HG02981 (cell line): ENCODE results near the gene UBE2N.

Experiments
- ATAC-seq: cut with Tn5 transposase; IDR thresholded peaks from one replicate; pipeline ENCODE4 v1.9.1; 2021; ENCODE audit warnings: mild to moderate bottlenecking, moderate library complexity; ENCODE audit not compliant: unreplicated experiment

UBE2N gene, protein sequence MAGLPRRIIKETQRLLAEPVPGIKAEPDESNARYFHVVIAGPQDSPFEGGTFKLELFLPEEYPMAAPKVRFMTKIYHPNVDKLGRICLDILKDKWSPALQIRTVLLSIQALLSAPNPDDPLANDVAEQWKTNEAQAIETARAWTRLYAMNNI

DNA sequence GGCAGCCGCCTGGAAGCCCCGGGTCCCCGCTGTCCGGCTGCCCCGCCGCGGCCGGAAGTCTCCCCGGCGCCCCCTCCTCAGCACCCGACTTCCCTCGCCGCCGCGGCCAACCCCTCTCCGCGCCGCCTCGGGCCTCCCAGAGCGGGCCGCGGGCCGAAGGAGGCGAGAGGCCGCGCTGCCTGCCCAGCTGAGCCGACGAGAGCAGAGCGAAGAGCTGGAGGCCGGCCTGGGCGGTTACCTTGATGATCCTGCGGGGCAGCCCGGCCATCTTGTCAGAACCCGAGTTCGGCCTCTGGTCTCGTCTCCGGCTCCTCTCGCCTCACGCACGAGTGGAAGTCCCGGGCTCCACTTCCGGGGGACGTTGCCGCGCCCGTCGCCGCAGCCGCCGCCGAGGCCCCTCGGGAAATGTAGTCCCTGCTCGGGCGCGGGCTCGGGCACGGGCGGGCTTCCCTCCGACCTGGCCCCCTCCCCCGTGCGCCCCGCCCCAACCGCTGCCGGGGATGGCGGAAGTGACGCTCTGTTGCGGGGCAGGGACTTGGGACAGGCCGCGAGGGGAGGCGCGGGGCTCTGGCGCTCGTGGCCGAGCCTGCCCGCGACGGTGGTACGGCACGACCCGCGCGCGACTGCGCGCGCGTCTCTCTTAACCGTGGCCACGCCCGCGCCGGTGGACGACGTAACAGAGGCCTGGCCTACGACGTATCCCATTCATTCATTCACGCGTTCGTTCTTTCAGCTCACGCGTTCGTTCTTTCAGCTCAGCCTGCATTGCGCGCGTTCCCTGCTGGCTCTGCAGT lies at the start of gene UBE2N:
UBE2N (minus strand) TSS at position 331 of the 794 bp plus-strand sequence; CDS start at position 268, 63 bp downstream.
- peak; percentile 78 for ATAC-seq

DNA sequence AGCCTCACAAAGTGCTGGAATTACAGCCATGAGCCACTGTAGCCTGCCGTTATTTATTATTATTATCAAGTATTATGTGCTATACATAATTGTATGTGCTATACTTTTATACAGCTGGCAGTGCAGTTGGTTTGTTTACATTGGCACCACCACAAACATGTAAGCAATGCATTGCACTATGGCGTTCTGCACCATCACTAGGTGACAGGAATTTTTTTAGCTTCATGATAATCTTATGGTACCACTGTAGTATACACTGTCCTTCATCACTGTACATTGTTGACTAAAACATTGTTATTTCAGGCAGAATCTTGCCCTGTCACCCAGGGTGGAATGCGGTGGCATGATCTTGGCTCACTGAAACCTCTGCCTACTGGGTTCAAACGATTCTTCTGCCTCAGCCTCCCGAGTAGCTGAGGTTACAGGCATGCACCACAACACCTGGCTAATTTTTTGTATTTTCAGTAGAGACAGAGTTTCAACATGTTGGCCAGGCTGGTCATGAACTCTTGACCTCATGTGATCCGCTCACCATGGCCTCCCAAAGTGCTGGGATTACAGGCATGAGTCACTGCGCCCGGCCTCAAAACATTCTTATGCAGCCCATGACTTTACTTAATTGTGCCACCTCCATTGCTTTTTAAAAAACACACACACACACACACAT lies 42.7 kb upstream of the UBE2N start:
- no peak for ATAC-seq

DNA sequence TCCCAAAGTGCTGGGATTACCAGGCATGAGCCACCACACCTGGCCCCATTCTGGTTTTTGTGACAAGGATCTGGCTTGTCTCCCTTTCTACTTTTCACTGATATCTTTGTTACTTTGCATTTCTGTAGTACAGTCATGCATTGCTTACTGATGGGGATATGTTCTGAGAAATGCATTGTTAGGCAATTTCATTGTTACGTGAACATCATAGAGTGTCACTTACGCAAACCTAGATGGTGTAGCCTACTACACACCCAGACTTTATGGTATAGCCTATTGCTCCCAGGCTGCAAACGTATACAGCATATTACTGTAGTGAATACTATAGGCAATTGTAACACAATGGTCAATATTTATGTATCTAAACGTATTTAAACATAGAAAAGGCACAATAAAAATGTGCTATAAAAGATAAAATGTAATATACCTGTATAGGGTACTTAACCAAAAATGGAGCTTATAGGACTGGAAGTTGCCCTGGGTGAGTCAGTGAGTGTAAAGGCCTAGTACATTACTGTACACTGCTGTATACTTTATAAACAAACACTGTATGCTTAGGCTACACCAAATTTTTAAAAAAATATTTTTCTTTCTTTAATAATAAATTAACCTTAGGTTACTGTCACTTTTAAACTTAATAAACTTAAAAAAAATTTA lies 41.5 kb upstream of the UBE2N start:
- no peak for ATAC-seq

DNA sequence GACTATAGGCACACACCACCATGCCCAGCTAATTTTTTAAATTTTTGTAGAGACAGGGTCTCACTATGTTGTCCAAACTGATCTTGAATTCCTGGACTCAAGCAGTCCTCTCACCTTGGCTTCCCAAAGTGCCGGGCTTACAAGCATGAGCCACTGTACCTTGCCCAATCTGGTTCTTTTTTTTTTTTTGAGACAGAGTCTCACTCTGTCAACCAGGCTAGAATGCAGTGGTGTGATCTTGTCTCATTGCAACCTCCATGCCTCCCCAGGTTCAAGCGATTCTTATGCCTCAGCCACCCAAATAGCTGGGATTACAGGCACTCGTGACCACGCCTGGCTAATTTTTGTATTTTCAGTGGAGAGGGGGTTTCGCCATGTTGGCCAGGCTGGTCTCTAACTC lies 41.0 kb upstream of the UBE2N start:
- ATAC-seq = no peak

DNA sequence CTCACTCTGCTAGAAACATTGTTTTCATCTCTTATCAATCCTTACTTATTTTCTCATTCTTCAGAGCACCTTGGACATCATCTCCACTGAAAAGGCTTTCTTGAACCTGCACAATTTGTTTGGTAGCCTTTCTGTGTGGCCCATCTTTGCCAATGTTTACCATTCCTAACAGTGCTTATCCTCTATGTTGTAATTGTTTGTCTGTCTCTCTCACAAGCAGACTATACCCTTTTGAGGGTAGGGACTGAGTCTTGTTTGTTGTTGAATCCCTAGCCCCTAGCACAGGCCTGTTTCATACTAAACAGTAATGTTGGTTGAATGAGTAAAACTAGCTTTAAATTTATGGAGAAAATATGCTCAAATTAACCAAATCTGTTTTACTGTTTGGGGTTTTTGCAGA lies 34.8 kb upstream of the UBE2N start:
- ATAC-seq = no peak

DNA sequence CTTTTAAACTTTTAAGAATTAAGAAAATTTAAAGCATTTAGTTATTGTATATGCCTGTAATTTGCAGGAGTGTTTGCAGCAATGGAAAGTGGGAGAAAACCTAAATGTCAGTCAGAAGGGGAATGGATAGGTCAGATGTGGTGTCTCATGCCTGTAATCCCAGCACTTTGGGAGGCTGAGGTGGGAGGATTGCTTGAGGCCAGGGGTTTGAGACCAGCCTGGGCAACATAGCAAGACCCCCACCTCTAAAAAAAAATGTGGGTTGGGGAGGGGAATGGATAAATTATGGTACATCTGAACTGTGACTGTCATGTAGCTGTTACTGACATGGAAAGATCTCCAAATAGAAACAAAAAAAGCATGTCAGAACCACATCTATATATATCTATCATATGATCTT lies 27.6 kb upstream of the UBE2N start:
- no peak for ATAC-seq

DNA sequence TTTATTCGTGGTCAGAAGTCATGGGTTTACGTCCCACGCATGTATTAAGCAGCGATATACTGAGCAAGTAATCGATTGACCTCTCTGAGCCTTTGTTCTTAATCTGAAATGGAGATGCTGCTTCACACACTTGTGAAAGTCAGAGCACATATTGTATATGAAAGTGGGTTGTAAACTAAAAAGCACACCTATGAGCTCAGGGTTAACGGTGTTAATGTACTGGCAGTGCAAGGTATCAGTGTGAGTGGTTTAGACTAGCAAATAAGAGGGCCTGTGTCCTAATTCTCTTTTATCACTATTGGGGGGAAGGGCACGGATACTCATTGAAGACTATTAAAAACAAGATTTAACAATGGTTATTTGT lies 26.2 kb upstream of the UBE2N start:
- peak; percentile 21 for ATAC-seq

DNA sequence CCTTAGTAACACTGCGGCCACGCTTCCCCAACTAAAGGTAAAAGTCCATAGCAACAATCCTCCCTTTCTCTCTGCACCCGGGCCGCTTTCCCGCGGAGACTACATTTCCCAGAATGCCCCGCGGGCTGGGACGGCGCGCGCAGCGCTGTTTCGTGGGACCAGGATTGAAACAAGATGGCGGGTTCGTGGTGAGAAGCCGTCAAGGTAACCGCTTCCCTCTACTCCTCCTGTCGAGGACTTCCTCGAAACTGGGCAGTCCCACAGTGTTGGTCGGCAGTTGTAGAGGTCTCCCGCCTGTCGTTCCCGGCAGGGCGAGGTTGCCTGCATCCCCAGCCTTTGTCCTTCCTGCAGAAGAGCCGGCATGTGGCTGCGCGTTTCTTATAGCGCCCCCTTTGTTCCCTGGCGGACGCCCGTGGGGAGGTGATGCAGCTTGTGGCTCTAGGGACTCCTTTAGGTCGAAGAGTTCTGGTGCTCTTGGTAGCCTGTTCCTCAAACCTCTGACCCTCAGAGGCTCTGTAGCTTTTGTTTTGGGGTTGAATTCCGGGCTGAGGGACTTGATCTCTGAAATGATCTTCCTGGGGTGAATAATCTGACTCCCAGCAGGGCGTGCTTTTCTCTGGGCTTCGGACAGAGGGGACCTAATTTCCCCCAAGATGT lies 25.7 kb upstream of the UBE2N start, which contains the start of gene MRPL42:
MRPL42 (plus strand) TSS at position 164 of the 657 bp plus-strand sequence. CDS start 1,772 bp downstream, outside the sequence.
- ATAC-seq = peak; percentile 88

DNA sequence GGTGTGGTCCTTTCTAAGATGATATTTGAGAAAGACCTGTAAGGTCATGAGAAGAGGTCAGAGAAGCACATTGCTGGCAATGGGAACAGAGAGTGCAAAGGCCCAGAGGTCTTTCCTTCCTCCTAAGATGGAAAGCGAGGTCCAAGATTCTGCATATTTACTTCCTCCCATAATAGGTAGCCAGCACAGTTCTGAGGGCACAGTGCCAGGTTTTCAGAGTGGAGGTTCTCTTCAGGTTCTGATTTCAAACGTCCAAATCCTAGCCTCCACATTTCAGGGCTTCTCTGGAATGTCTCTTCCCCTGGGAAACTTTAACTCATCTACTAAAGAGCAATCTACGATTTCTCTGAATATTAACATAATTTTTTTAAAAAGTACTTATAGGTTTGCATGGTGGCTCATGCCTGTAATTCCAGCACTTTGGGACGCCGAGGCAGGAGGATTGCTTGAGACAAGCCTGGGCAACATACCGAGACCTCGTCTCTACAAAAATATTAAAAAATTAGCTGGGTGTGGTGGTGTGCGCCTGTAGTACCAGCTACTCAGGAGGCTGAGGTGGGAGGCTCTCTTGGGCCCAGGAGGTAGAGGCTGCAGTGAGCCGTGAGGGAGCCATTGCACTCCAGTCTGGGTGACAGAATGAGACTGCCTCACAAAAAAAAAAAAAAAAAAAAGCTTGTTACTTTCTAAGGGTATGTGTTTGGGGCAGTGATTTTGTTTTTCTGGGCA lies 25.0 kb upstream of the UBE2N start:
- no peak for ATAC-seq

DNA sequence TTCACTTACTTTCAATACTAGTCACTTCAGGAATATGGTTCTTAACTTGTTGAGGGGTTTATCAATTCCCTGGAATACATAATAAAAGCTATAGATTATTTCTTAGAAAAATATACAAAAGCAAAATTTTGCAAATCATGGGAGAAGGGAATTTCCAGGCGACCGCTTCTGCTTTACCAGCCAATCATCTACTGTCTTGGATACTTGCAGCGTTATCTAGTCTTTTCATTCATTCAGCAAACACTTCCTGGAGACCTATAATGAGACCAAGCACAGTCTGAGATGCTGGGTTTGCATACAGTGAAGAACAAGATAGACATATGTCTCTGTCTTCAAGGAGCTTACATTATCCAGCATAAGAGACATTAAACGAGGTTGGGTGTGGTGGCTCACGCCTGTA lies 24.1 kb upstream of the UBE2N start:
- ATAC-seq = no peak

DNA sequence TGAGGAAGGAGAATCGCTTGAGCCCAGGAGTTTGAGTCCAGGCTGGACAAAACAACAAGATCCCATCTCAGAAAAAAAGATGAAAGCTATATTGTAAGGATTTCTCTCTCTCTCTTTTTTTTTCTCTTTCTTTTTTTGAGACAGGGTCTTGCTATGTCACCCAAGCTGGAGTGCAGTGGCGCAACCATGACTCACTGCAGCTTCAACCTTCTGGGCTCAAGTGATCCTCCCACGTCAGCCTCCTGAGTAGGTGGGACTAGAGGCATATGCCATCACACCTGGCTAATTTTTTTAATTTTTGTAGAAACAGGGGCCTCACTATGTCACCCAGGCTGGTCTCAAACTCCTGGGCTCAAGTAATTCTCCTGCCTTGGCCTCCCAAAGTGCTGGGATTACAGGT lies 19.8 kb upstream of the UBE2N start:
- ATAC-seq = no peak

DNA sequence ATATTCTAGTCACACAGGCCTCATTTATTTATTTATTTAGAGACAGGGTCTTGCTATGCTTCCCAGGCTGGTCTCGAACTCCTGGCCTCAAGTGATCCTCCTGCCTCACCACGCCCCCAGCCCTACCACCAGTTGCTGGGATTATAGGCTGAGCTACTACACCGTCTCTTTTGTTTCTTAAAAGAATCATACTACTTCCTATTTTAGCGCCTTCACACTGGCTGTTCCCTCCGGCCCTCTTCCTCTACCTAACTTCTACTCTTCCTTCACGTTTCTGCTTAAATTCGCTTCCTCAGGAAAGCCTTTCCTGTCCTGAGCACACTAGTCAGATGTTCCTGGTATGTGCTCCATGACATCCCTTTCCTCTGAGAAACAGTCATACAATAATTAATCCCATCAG lies 19.2 kb upstream of the UBE2N start:
- no peak for ATAC-seq

DNA sequence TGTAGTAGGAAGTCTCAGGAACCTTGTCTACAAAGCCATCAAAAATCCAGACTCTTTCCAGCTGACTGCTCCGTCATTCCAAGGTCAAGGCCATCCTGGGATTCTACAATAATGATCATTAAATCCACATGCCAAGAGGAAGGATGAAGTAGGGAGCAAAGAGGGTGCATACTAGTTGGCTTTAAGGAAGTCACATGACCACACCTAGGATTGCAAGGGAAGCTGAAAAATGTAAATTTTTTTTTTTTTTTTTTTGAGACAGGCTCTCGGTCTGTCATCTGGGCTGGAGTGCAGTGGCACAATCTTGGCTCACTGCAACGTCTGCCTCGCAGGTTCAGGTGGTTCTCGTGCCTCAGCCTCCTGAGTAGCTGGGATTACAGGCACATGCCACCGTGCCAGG lies 18.3 kb upstream of the UBE2N start:
- no peak for ATAC-seq

DNA sequence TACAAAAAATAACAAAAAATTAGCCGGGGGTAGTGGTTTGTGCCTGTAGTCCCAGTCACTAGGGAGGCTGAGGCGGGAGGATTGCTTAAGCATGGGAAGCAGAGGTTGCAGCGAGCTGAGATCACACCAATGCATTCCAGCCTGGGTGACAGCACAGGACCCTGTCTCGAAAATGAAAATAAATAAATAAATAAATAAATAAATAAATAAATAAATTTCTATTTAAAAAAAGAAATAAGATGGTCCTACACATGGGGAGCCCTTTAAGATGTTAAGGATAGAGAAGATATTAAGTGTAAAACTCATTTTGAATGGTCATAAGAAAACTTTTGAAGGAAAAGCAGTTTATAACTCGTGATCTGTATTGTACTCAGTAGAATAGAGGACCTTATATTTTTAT lies 17.4 kb upstream of the UBE2N start:
- ATAC-seq = no peak

DNA sequence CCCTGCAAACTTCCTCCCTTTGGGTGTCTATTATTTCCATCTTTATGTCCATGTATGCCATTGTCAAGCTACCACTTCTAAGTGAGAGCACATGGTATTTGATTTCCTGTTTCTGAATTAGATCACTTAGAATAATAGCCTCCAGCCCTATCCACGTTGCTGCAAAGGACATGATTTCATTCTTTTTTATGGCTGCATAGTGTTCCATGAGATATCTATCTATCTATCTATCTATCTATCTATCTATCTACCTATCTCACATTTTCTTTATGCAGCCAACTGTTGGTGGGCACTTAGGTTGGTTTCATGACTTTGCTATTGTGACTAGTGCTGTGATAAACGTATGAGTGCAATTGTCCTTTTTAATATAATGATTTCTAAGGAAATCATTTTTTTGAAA lies 14.3 kb upstream of the UBE2N start:
- no peak for ATAC-seq

DNA sequence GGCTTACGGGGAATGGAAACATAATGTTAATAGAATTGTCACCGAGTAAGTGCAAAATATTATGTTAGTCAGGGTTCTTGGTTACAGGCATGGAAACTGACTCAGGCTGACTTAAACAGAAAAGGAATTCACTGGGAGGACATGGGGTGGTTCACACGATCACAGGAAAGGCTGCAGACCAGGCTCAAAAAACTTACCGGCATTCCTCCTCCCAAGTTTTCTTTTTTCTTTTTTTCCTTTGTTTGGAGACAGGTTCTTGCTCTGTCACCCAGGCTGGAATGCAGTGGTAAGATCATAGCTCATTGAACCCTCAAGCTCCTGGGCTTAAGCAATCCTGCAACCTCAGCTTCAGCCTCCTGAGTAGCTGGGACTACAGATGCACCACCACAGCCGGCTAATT lies 11.9 kb upstream of the UBE2N start:
- no peak for ATAC-seq

DNA sequence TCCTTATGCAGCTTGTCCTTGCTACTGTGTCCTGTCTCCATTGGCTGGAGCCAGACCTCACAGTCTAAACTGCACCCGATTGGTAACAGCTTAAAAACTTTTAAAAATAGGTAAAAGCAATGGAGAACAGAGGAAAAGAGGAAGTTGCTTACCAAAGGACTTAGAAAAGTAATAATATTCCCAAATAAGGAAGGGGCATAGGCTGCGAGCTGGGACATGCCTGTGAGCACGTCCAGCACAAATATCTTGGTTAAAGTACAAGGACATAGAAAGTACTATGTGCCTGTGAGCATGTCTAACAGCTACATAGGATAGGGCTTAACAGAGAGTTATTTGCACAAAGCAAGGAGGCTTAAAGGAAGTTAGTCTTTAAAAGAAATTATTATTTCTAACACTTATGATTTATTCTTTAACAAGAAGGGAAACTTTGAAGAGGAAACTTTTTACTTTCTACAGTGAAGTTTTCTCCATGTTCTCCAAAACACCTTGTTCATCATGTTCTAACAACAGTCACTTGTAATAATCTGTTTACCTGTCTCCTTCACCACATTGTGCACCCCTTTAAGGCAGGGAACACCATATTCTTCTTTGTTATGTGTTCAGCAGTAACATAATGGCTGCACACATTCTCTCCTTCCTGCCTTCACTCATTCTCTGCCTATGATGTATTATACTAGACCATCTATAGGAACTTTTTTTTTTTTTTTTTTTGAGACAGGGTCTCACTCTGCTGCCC lies 9.8 kb upstream of the UBE2N start:
- no peak for ATAC-seq

DNA sequence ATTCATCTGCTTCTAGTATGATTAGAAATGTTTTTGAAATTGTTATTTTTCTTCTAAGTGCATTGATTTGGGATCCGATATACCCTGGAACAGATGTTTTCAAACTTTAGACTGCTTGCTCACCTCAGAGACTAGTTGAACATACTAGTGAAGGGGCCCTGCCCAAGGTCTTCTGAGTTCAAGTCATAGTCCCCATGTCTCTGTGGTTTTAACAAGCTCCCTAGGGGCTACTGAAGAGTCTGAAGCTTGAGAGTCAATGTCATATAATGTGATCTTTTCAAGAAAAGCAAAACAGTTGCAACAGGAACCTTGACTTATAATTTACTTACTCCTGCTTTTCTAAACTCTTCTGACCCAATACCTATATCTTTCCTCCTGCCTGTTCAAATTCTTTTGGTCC lies 7.5 kb upstream of the UBE2N start:
- ATAC-seq = peak; percentile 93

DNA sequence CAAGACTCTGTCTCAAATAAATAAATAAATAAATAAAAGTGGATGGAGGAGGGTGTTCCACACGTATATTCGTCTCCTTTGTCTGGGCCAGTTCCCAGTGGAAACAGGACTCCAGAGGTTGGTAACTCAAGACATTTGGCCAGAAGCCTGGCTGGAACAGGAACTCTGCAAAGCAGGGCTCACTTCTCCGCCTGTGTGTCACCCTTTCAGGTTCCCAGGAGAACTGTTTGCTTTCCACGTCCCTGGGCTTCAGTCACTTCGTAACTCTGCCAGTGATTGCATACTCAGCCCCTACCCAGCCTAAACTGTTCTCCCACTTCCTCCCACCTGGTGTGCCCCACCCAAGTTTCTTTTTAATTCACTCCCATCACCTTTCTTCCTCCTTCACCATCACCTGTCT lies 7.0 kb upstream of the UBE2N start:
- no peak for ATAC-seq
